Stimulated activated CD8-positive, alpha-beta memory T cell treated with anti-CD3 and anti-CD28 coated beads, Interleukin-4, amount 100 ng/mL, for 24 hours (primary cell): ENCODE data around the gene CDH4.
"Not testable (repeated sequence)": the region's sequence is repeated elsewhere in the genome, so short reads cannot be mapped to it uniquely, and the experiment has no call there.

Experiments used
- DNase-seq: peaks from one replicate; pipeline ENCODE4 v3.0.0-alpha.2; 2020; ENCODE audit warnings: low read depth

Gene CDH4

GRCh38 chr20:61942526-61942925 lies 690.5 kb downstream of the CDH4 start:
- DNase-seq, result no peak

DNA sequence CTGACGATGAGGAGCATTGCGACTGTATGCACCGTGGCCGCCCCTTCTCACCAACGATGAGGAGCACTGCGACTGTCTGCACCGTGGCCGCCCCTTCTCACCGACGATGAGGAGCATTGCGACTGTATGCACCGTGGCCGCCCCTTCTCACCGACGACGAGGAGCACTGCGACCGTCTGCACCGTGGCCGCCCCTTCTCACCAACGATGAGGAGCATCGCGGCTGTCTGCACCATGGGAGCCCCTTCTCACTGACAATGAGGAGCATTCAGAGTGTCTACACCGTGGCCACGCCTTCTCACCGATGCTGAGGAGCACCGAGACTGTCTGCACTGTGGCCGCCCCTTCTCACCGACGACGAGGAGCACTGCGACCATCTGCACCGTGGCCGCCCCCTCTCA lies 692.9 kb downstream of the CDH4 start:
- not testable (repeated sequence) for DNase-seq

GRCh38 chr20:61945495-61945894 lies 693.4 kb downstream of the CDH4 start:
- DNase-seq, result not testable (repeated sequence)

- not testable (repeated sequence) for DNase-seq
Observed at GRCh38 chr20:61948056-61948455, 696.0 kb downstream of the CDH4 start.

DNA sequence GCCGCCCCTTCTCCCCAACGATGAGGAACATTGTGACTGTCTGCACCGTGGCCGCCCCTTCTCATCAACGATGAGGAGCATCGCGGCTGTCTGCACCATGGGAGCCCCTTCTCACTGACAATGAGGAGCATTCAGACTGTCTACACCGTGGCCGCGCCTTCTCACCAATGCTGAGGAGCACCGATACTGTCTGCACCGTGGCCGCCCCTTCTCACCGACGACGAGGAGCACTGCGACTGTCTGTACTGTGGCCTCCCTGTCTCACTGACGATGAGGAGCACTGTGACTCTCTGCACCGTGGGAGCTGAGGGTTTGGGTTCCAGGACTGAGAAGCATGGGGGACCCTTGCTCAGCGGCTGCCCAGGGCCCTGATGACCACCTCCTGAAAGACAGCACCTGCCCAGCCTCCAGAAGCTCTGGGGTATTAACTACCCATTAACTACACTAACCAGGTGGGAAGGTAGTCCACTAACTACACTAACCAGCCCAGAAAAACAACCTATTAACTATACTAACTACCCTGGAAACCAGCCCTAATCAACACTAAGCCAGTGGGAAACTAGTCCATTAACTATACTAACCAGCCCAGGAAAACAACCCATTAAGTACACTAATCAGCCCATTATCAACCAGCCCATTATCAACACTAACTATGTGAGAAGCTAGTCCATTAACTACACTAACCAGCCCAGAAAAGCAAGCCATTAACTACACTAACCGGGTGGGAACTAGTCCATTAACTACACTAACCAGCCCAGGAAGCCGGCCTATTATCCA lies 696.7 kb downstream of the CDH4 start:
- DNase-seq, result no peak

GRCh38 chr20:61949363-61949713 lies 697.3 kb downstream of the CDH4 start:
- DNase-seq, result no peak

- DNase-seq, result no peak
Observed at GRCh38 chr20:61949714-61950640, 697.9 kb downstream of the CDH4 start.

- no peak for DNase-seq
Observed at GRCh38 chr20:61950641-61951071, 698.6 kb downstream of the CDH4 start.

DNA sequence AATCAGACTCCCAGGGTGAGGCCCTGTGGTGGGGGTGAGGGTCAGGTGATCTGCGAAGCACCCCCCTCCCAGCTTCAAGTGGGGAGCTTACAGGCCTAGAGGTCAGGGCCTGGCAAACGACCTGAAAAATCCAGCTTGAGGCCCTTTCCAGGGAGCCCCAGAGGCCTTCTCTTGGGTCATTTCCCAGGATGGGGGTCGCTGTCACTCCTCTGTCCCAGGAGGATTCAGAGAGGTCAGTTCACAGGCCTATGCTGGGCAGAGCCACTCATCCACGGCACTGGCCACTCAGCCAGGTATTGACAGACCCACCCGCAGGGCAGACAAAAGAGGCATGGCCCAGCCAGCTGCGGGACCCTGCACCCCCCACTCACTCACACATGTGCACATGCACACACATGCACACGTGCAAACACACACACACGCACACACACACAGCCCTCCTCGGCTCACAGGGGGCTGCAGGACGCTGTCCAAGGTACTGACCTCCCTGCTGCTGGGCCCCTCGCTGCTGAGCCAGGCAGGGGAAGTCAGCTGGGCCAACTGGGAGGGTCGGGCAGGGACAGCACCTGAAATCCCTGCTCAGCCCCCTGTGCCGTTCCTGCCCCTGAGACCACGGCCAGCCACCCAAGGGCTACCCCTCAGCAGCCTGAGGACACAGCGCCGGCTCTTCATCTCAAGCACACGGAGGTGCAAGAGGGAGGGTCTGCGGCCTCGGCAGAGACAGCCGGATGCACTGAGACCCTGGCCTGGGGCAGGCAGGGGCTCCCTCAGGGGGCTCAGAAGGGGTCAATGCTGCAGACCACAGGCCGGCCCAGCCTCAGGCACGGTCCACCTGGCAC lies 699.9 kb downstream of the CDH4 start:
- no peak for DNase-seq

DNA sequence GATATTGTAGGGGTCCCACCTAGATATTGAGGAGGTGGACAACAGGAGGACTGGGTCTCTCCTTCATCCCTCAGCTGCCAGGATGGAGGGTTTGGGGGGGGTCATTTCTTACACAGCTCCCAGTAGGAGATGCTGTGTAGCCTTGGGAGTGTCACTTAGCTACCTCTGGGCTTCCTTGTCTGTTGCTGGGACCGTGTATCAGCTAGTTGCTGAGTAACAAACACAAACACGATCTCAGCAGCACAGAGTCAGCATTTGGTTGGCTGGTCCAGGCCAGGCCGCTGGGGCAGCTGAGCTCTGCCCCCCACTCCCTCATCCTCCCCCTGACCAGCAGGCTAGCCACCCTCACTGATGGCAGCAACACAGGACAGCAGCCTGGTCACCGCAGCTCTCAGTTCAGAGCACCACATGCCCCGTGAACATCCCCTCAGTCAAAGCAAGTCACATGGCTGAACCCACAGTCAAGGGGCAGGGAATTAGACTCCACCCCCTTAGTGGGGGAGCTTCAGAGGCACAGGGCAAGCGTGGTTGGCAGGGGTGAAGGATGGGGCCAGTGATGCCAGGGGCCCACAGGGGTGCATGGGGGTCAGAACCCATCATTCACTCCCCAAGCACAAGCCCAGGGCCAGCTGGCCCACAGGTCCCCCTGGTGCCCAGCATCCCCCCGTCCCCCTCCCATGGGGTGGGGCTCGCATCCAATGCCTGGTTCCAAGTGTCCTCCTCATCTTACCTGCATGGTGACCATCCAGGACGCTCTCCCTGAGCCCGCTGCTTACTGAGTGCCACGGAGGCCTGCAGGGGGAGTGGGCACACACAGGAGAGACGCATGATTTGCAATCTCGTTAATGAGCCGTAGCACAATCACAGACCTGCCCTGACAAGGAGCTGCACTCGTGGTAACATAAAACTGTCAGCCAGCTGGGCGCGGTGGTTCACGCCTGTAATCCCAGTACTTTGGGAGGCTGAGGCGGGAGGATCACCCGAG lies 701.3 kb downstream of the CDH4 start:
- DNase-seq, result no peak

GRCh38 chr20:61954276-61955021 lies 702.4 kb downstream of the CDH4 start:
- no peak for DNase-seq

DNA sequence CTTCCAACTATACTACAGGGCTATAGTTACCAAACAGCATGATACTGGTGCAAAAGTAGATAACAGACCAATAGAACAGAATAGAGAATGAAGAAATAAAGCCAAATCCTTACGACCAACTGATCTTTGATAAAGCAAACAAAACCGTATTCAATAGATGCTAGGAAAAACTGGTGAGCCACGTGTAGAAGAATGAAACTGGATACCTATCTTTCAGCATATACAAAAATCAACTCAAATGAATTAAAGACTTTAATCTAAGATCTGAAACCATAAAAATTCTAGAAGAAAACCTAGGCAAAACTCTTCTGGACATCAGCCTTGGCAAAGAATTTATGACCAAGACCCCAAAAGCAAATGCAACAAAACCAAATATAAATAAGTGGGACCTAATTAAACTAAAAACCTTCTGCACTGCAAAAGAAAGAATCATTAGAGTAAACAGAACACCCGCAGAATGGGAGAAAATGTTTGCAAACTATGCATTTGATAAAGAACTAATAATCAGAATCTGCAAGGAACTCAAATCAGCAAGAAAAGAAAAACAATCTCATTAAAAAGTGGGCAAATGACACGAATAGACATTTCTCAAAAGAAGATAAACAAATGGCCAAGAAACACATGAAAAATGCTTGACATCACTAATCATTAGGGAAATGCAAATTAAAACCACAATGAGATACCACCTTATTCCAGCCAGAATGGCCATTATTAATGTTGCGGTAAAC lies 703.8 kb downstream of the CDH4 start:
- DNase-seq, result no peak

GRCh38 chr20:61956396-61957342 lies 704.6 kb downstream of the CDH4 start:
- no peak for DNase-seq

DNA sequence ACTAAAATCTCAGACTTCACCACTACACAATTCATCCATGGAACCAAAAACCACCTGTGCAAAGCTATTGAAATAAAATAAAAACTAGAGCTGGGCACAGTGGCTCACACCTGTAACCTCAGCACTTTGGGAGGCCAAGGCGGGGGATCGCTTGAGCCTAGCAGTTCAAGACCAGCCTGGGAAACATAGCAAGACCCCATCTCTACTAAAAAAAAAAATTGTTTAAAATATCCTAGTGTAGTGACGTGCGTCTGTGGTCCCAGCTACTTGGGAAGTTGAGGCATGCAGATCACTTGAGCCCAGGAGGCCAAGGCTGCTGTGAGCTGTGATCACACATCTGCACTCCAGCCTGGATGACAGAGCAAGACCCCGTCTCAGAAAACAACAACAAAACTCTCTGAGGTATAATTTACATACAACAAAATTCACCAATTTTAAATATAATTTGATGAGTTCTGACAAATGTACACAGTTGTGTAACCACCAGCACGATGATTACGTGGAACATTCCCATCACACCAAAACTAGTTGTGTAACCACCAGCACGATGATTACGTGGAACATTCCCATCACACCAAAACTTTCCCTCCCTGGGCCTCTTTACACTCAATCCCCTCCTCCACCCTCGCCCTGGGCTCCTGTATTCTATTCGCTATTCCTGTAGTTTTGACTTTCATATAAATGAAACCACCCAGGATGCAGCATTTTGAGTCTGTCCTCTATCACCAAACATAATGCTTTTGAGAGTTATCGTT lies 706.1 kb downstream of the CDH4 start:
- no peak for DNase-seq

DNA sequence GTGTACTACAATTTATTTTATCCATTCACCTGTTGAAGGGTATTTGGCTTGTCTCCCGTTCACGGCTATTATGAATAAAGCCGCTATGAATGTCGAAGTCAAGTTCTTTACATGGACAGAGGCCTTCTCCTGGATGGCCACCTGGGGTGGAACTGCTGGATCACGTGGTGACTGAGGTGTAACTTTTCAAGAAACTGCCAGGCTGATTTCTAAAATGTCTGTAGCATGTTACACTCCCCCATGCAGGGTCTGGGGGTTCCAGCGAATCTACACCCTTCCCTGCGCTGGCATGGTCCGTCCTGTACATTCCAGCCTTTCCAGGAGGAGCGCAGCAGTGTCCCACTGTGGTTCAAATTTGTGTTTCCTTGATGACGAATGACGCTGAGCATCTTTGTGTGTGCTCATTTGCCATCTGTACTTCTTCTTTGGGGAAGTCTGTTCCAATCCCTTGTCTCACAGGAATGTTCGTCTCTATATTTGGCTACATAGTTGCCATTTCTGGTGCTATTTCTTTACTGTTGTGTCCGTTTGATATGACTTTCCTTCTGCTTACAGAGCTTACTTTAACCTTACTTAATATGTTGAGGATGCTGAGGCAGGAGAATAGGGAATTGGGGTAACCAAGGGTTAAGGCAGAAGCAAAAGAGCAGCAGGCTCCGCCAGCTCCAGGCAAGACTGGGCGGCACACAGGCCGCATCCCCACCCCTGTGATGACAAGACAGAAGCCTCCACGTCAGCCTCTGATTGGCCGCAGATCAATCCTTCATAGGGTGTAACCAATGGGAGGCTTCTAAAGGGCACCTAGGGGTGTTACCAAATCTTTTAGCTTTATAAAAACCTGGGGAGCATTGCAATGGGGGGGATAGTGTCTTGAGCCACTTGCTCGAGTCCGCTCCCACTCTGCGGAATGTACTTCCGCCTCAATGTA lies 707.0 kb downstream of the CDH4 start:
- DNase-seq, result no peak

GRCh38 chr20:61960836-61961235 lies 708.8 kb downstream of the CDH4 start:
- DNase-seq, result no peak

- DNase-seq, result no peak
Observed at GRCh38 chr20:61963149-61963548, 711.1 kb downstream of the CDH4 start.
